GM21423 (cell line): ENCODE results near the gene RNF220.

Experiments used
- ATAC-seq: cut with Tn5 transposase; IDR thresholded peaks from one replicate; pipeline ENCODE4 v1.9.1; 2021; ENCODE audit warnings: mild to moderate bottlenecking, moderate library complexity; ENCODE audit not compliant: unreplicated experiment

Gene RNF220

DNA sequence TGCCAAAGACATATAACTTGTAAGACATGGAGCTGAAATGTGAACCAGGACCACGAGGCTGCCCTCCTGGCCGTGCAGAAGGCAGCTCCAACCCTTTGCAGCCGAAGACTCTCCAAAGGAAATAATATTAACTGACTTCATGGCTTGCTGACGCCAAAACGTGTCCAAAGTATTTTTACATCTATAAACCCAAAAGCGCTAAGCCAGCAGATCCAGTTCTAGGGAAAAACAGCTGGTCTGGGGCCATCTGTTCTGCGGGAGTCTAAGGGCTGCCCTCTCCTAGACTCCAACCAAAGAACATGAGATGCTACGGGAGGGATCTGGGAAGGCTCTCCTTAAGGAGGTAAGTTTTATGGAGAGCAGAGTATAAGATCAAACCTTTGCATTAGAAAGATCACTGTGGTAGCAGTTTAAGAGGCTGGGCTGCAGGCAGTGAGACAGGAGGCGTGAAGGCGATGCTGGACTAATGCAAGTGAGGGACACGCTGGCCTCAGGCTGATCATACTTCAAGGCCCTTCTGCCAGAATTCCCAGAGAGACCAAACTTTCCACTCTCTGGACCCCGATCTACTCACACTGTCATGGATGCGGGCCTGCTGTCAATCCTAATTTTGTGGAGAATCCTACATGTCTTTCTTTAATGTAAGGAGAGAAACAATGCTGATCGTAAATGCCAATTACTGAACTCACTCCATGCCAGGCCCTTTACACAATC is 268.1 kb downstream of the RNF220 start:
- no peak for ATAC-seq

DNA sequence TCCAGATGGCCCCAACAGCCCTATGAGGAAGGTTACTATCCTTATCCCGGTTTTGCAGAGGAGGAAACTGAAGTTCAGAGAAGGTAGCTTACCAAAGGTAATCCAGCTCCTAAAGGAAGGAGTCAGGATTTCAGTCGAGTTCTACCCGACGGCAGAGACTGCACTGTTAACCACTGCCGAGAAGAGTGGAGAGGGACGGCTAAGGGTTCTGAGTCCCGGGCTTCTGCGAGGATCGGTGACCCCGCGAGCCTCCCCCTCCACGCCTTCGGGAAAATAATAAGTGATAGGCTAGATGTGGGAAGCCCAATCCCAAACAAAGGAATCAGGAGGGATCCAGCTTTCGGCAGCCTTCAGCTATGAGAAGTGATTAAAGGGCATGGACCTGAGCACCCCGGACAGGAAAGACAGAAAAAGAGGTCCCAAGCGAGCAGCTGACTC is 268.6 kb downstream of the RNF220 start:
- peak; percentile 4 for ATAC-seq

DNA sequence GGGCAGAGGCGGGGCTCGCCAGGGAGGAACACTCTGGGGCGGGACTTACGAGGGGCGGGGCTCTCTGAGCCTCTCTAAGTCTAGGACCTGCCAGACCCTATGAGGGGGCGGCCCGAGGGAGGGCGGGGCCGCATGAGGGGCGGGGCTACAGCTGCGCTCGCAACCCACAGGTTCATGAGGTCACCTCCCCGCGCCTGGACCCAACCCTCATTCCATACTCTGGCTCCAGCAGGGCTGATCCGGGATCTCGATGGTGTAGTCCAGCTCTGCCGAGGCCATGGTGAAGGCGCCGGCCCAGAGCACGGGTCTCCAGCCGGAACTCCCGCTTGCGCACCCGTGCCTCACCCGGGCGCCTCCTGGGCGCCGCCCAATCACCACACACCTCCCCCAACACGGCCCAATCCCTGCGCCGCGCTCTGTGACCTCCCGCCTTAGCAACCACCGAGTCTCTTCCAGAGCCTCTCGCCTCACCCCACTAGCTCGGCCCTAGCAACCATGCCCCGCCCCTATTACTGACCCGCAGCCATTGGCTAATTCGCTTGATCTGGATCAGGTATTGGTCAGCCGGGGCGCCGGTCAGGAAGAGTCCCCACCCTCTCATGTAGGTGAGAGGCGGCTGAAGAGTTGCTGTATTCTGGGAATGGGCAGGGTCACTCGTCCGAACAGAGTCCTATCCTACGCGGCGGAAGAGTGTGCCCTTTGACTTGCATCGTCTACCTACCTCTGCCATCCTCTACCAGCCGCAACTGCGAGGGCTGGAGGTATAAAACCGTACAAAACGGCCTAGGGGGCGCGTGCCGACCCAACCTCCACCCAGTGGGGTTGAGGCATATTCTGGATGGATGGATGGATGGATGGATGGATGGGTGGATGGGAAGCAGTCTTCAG is 269.3 kb downstream of the RNF220 start, which contains the start of the genes ARMH1 and TMEM53:
ARMH1 (plus strand) TSS at position 602 of the 888 bp plus-strand sequence. CDS start 14,984 bp downstream, outside the sequence.
TMEM53 (minus strand) TSS at position 369 of the 888 bp plus-strand sequence; CDS start at position 279, 90 bp downstream.
- ATAC-seq = peak; percentile 91

DNA sequence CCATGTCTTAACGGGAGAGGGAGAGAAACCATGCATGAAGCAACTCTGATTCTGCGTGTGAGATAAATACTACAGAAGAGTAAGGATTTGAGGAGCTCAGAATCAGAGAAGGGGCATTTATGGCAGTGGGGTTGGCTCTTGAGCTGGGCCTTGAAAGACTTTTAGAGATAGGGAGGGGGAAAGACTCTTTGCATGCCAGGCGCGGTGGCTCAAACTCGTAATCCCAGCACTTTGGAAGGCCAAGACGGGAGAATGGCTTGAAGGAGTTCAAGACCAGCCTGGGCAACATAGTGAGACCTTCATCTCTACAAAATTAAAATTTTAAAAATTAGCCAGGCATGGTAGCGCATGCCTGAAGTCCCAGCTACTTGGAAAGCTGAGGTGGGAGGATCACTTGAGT is 270.1 kb downstream of the RNF220 start:
- no peak for ATAC-seq

GRCh38 chr1:44676484-44677200 is 271.6 kb downstream of the RNF220 start:
- no peak for ATAC-seq

GRCh38 chr1:44677201-44677766 is 272.2 kb downstream of the RNF220 start:
- no peak for ATAC-seq

GRCh38 chr1:44678120-44678519 is 273.1 kb downstream of the RNF220 start:
- ATAC-seq = no peak

DNA sequence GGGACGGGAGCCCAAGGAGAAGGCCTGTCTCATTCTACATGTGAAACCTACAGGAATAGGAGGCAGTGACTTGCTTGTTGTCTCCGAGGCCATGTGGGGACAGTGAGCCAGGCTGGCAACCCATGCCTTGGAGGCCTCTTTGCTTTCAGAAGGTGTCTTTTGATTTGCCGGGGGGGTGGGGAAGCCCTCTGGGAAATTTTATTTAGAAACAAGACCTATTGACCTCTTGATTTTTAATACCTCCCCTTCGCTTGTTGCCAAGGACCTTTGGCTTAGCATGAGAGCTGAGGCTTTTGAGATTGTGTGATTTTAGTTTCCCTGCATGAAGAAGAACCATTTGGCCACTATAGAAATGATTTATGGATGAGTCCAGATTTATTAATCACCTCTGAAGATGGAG is 273.6 kb downstream of the RNF220 start:
- no peak for ATAC-seq

DNA sequence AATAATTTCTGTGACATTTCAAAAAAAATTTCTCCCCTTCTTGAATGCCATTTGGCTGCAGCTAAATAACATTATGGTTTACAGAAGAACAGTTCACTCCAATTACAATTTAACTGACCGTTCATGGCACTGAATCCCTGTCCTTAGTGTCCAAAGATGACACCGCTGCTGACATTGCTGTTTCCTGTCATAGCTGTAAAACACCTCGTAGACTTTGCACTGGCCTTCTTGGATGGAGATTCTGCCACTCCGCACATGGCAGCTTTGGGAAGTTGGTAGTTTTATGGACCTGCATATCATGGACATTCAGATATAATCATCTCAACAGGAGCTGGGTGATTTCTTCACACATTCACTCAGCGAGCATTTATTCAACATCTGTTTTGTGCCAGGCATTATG is 274.4 kb downstream of the RNF220 start:
- ATAC-seq = no peak

- no peak for ATAC-seq
Observed at GRCh38 chr1:44681905-44682882, 277.1 kb downstream of the RNF220 start.

DNA sequence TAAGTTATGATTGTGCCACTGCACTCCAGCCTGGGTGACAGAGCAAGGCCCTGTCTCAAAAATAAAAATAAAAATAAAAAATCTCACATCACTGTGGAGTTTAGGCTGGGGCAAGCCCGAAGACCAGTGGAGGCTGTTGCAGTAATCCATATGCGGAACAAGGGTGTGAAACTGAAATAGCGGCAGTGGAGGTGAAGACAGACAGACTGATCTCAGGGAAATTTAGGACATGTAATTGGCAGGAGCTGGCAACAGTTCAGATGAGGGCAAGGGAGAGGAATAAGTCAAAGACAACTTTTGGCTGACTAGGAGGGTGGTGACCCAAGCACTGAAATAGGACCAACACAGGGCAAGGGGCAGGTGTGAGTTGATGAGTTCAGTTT is 277.8 kb downstream of the RNF220 start:
- no peak for ATAC-seq

GRCh38 chr1:44684525-44684924 is 279.5 kb downstream of the RNF220 start:
- peak; percentile 73 for ATAC-seq

DNA sequence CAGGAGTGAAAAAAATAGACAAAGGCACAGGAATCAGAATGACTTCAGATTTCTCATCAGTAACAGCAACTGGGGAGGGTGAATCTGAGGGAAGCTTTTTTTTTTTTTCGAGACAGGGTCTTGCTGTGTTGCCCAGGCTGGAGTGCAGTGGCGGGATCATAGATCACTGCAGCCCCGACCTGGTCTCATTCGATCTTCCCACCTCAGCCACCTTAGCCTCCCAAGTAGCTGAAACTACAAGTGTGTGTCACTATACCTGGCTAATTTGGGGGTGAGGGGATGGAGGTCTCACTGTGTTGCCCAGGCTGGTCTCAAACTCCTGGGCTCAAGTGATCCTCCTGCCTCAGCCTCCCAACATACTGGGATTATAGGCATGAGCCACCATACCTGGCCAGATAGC is 280.2 kb downstream of the RNF220 start:
- no peak for ATAC-seq

- ATAC-seq = no peak
Observed at GRCh38 chr1:44685881-44686280, 280.8 kb downstream of the RNF220 start.

DNA sequence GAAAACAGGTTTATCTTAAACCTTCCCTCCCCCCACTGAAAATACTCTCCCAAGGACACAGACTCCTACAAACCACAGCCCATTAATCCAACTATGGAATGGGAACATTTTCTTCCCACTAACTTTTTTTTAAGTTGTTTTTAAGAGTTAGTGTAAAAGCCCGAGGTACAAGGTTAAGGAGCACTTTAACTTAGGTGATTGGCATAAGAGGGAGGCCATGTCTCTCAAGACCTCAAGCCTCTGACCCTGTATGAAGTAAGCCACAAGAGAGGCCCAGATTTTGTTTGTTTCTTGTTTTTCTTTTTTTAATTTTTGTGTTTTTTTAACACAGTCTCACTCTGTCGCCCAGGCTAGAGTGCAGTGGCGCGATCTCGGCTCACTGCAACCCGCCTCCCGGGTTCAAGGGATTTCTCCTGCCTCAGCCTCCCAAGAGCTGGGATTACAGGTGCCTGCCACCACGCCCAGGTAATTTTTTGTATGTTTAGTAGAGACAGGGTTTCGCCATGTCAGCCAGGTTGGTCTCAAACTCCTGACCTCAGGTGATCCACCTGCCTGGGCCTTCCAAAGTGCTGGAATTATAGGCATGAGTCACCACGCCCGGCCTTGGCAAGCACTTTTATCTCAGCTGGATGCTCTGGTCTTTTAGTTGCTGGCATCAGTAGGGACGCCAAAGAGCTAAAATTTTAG is 283.8 kb downstream of the RNF220 start:
- no peak for ATAC-seq

DNA sequence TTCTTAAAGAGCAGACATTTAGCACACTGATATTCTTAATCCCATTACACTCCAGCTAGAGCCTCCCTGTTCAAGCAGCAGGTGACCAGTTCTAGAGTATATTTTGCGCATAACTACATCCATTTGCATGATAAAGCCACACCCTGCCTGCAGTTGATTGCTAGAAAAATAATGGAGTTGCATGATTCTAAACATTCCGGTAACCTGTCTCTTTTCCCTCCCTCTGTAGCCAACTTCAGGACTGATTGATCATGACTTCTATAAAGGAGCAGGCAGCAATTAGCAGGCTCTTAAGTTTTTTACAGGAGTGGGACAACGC is 284.4 kb downstream of the RNF220 start:
- ATAC-seq = no peak

DNA sequence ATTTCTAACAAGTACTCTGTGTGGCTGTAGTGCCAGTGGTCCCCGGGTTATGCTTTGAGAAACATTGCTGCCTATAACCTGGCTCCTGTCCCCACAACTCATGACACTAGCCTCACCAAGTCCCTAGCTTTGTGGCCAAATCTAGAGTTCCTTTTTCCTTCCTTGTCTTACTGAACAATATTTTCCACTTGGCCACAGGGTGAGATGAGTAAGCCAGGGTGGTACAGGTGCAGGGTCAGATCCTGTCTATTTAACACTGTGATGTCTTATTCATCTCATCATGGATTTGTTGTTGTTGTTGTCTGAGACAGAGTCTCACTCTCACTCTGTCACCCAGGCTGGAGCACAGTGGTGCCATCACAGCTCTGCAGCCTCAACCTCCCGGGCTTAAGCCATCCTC is 288.1 kb downstream of the RNF220 start:
- no peak for ATAC-seq

GRCh38 chr1:44693900-44694299 is 288.8 kb downstream of the RNF220 start:
- ATAC-seq = no peak

GRCh38 chr1:44694863-44695478 is 289.9 kb downstream of the RNF220 start:
- ATAC-seq = peak; percentile 53
